RWPE2 (cell line): ENCODE data around the gene RASL11B.

Experiments
- ATAC-seq: fragments of 200-7000 bp; cut with Tn5 transposase; 3 replicates; pipeline ENCODE4 v1.9.1; 2021; ENCODE audit warnings: low read depth
- DNase-seq: peaks from one replicate; pipeline ENCODE4 v3.0.0-alpha.2; 2020; ENCODE audit warnings: low spot score
- H3K27ac ChIP-seq: fragments of 450-650 bp; 2 replicates; pipeline ENCODE4 v1.5.1; 2017; ENCODE audit warnings: mild to moderate bottlenecking; ENCODE audit not compliant: poor library complexity, severe bottlenecking
- H3K27me3 ChIP-seq: fragments of 250-450 bp; sonication (Bioruptor Pico); 2 replicates; pipeline ENCODE4 v1.5.1; 2021; ENCODE audit warnings: mild to moderate bottlenecking, moderate library complexity; ENCODE audit not compliant: insufficient read depth, poor library complexity, severe bottlenecking
- H3K36me3 ChIP-seq: fragments of 250-450 bp; sonication (Bioruptor Pico); 2 replicates; pipeline ENCODE4 v1.5.1; 2020; ENCODE audit warnings: low read depth, mild to moderate bottlenecking, moderate library complexity
- H3K4me1 ChIP-seq: fragments of 250-450 bp; sonication (Bioruptor Pico); 2 replicates; pipeline ENCODE4 v1.5.1; 2021; ENCODE audit warnings: mild to moderate bottlenecking, moderate library complexity; ENCODE audit not compliant: insufficient read depth, poor library complexity, severe bottlenecking
- H3K4me3 ChIP-seq: fragments of 250-450 bp; sonication (Bioruptor Pico); 2 replicates; pipeline ENCODE4 v1.5.1; 2021; ENCODE audit warnings: mild to moderate bottlenecking, moderate library complexity; ENCODE audit not compliant: severe bottlenecking
- H3K9me3 ChIP-seq: fragments of 250-450 bp; sonication (Bioruptor Pico); 2 replicates; pipeline ENCODE4 v1.5.1; 2021; ENCODE audit warnings: mild to moderate bottlenecking, moderate library complexity; ENCODE audit not compliant: severe bottlenecking
- TF ChIP-seq, protein P1 (sequence below): fragments of 450-650 bp; IDR thresholded peaks from one replicate; pipeline ENCODE4 v1.5.1; 2017; ENCODE audit warnings: mild to moderate bottlenecking, moderate library complexity; ENCODE audit not compliant: poor library complexity, severe bottlenecking

The RASL11B gene

GRCh38 chr4:52876069-52876468 lies 14.0 kb downstream of the RASL11B start:
- DNase-seq (no peak), ATAC-seq (no peak)
- no peaks in the 10 kb centered on the region for H3K9me3 ChIP-seq
- no peaks in the 10 kb centered on the region for H3K4me1 ChIP-seq
- H3K4me3 ChIP-seq = no peak overlapping the region
- H3K27me3 ChIP-seq = no peaks in the 10 kb centered on the region
- TF ChIP-seq, protein P1, sequence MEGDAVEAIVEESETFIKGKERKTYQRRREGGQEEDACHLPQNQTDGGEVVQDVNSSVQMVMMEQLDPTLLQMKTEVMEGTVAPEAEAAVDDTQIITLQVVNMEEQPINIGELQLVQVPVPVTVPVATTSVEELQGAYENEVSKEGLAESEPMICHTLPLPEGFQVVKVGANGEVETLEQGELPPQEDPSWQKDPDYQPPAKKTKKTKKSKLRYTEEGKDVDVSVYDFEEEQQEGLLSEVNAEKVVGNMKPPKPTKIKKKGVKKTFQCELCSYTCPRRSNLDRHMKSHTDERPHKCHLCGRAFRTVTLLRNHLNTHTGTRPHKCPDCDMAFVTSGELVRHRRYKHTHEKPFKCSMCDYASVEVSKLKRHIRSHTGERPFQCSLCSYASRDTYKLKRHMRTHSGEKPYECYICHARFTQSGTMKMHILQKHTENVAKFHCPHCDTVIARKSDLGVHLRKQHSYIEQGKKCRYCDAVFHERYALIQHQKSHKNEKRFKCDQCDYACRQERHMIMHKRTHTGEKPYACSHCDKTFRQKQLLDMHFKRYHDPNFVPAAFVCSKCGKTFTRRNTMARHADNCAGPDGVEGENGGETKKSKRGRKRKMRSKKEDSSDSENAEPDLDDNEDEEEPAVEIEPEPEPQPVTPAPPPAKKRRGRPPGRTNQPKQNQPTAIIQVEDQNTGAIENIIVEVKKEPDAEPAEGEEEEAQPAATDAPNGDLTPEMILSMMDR = no peak
- H3K27ac ChIP-seq = no peak overlapping the region
- H3K36me3 ChIP-seq = no peaks in the 10 kb centered on the region

GRCh38 chr4:52877036-52877435 lies 14.9 kb downstream of the RASL11B start:
- ATAC-seq (no peak), DNase-seq (no peak)
- TF ChIP-seq, protein P1 = no peak
- Histone ChIP-seq H3K4me3 (no peak overlapping the region), H3K9me3 (no peaks in the 10 kb centered on the region), H3K36me3 (no peaks in the 10 kb centered on the region), H3K4me1 (no peaks in the 10 kb centered on the region), H3K27ac (no peak overlapping the region), H3K27me3 (no peaks in the 10 kb centered on the region)

- TF ChIP-seq, protein P1 = no peak
- Histone ChIP-seq H3K36me3 (no peaks in the 10 kb centered on the region), H3K4me1 (no peaks in the 10 kb centered on the region), H3K27ac (no peak overlapping the region), H3K27me3 (no peaks in the 10 kb centered on the region), H3K4me3 (no peak overlapping the region), H3K9me3 (no peaks in the 10 kb centered on the region)
- DNase-seq (no peak), ATAC-seq (no peak)
Observed at GRCh38 chr4:52877694-52878093, 15.6 kb downstream of the RASL11B start.

DNA sequence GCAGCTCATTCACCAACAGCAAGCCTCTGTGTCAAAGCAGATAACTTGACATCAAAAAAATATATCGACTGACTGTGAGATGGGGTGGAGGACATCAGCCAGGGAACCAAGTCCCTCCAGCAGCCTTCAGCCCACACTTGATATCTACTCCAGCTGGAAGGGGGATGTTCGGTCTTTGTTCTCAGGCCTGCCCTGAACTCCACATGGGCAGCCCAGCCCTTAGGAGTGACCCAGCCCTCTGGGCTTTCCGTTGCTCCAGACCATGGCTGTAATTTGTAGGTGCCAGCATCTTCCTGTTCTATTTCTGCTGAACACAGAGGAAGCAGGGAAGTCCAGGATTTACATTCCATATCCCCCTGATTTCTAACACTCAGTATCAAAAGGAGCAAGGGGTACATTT lies 17.4 kb downstream of the RASL11B start:
- DNase-seq (no peak), ATAC-seq (no peak)
- Histone ChIP-seq H3K4me3 (no peak overlapping the region), H3K4me1 (no peaks in the 10 kb centered on the region), H3K9me3 (no peaks in the 10 kb centered on the region), H3K27ac (no peak overlapping the region), H3K36me3 (no peaks in the 10 kb centered on the region), H3K27me3 (no peaks in the 10 kb centered on the region)
- TF ChIP-seq, protein P1 = no peak

GRCh38 chr4:52880994-52881393 lies 18.9 kb downstream of the RASL11B start:
- TF ChIP-seq, protein P1 = no peak
- ATAC-seq (no peak), DNase-seq (no peak)
- H3K4me3 ChIP-seq = no peak overlapping the region
- H3K4me1 ChIP-seq = no peaks in the 10 kb centered on the region
- no peak overlapping the region for H3K27ac ChIP-seq
- H3K27me3 ChIP-seq = no peaks in the 10 kb centered on the region
- H3K36me3 ChIP-seq = no peaks in the 10 kb centered on the region
- H3K9me3 ChIP-seq = no peaks in the 10 kb centered on the region
